ENCODE results near the gene UROC1. TPM values are rescaled to one million over a fixed set of nuclear protein-coding genes. Genes with fewer than 3 reads are reported as not detected.

Gene UROC1
- total and polyA plus RNA-seq, 2 of the 13 experiments (the other 11 are each of a cell fraction or from before 2014, with no cell fraction given) = 0.71 to 1.3 TPM

DNA sequence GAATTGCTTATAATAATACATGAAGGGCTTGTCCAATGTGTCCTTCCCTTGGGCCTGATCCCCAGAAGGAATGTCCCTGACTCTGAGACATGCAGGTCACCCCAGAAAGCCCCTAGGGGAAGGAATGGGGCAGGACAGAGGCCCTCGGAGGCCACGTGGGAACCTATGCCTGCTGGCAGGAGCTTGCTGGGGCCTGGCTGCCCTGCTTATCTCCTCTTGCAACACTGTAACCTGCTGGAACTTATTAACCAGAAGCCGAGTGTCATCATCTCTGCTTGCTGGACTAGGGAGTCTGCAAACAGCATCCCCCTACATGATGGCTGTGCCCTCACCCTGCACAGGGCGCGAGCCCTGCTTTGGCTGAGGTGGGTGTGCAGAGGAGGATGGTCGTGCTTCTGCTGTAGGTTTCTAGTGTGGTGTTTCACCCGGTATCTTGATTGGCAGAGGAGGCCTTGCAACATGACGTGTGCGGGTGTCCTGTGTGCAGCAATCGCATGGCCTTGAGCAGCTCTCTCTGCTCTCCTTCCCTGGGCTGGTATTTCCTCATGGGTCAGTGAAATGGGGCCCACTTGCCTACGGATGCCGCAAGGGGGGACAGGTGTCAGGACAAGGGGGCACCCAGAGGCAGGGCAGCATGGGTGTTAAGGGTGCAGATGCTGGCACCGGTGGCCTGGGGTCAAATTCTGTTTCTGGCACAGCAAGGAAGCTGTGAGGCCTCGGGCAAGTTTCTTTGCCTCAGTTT lies 11.4 kb upstream of the UROC1 start (continued):
- TF ChIP-seq MZF1 (CRISPR knock-in tag; IDR thresholded peaks at IDR 0.05; ENCODE audit: borderline replicate concordance) = no peak; the same call in 1 of the 2 replicates
- peak; percentile 26; the same call in 1 of the 2 replicates for TF ChIP-seq SP5 (CRISPR knock-in tag; IDR thresholded peaks at IDR 0.05; ENCODE audit: borderline replicate concordance, low read depth)
- peak; percentile 95 for TF ChIP-seq ZNF350 (CRISPR knock-in tag; IDR thresholded peaks at IDR 0.05; ENCODE audit: borderline replicate concordance, low read depth)
- no peak for TF ChIP-seq ZBTB1 (CRISPR knock-in tag; IDR thresholded peaks at IDR 0.05; ENCODE audit: borderline replicate concordance)
- TF ChIP-seq, protein P1, sequence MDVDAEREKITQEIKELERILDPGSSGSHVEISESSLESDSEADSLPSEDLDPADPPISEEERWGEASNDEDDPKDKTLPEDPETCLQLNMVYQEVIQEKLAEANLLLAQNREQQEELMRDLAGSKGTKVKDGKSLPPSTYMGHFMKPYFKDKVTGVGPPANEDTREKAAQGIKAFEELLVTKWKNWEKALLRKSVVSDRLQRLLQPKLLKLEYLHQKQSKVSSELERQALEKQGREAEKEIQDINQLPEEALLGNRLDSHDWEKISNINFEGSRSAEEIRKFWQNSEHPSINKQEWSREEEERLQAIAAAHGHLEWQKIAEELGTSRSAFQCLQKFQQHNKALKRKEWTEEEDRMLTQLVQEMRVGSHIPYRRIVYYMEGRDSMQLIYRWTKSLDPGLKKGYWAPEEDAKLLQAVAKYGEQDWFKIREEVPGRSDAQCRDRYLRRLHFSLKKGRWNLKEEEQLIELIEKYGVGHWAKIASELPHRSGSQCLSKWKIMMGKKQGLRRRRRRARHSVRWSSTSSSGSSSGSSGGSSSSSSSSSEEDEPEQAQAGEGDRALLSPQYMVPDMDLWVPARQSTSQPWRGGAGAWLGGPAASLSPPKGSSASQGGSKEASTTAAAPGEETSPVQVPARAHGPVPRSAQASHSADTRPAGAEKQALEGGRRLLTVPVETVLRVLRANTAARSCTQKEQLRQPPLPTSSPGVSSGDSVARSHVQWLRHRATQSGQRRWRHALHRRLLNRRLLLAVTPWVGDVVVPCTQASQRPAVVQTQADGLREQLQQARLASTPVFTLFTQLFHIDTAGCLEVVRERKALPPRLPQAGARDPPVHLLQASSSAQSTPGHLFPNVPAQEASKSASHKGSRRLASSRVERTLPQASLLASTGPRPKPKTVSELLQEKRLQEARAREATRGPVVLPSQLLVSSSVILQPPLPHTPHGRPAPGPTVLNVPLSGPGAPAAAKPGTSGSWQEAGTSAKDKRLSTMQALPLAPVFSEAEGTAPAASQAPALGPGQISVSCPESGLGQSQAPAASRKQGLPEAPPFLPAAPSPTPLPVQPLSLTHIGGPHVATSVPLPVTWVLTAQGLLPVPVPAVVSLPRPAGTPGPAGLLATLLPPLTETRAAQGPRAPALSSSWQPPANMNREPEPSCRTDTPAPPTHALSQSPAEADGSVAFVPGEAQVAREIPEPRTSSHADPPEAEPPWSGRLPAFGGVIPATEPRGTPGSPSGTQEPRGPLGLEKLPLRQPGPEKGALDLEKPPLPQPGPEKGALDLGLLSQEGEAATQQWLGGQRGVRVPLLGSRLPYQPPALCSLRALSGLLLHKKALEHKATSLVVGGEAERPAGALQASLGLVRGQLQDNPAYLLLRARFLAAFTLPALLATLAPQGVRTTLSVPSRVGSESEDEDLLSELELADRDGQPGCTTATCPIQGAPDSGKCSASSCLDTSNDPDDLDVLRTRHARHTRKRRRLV (CRISPR knock-in tag; IDR thresholded peaks at IDR 0.05) = no peak
- no peak for TF ChIP-seq SRSF4 (IDR thresholded peaks at IDR 0.05; ENCODE audit: low read depth, low read length, poor library complexity, severe bottlenecking)
- TF ChIP-seq ZNF549 (CRISPR knock-in tag; IDR thresholded peaks at IDR 0.05) = no peak
- peak; percentile 64; the same call in 1 of the 2 replicates for TF ChIP-seq TSC22D2 (CRISPR knock-in tag; IDR thresholded peaks at IDR 0.05; ENCODE audit: borderline replicate concordance)
- TF ChIP-seq TBP (CRISPR knock-in tag; IDR thresholded peaks at IDR 0.05) = no peak
- peak; percentile 87 for TF ChIP-seq ZNF317 (CRISPR knock-in tag; IDR thresholded peaks at IDR 0.05)
- TF ChIP-seq, protein P2, sequence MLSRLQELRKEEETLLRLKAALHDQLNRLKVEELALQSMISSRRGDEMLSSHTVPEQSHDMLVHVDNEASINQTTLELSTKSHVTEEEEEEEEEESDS (CRISPR knock-in tag; IDR thresholded peaks at IDR 0.05; ENCODE audit: borderline replicate concordance) = no peak
- TF ChIP-seq ZFP36 (IDR thresholded peaks at IDR 0.05; ENCODE audit: borderline replicate concordance, low read depth, low read length, partially characterized antibody) = no peak
- TF ChIP-seq MAZ (IDR thresholded peaks at IDR 0.05; ENCODE audit: borderline replicate concordance, low read depth, low read length) = peak; percentile 32; the same call in 1 of the 2 replicates
- TF ChIP-seq MAZ (CRISPR knock-in tag; IDR thresholded peaks at IDR 0.05; ENCODE audit: low read depth) = 0 out of 2 replicates have a peak, but pooled peaks have one; percentile 54
- TF ChIP-seq, protein P3, sequence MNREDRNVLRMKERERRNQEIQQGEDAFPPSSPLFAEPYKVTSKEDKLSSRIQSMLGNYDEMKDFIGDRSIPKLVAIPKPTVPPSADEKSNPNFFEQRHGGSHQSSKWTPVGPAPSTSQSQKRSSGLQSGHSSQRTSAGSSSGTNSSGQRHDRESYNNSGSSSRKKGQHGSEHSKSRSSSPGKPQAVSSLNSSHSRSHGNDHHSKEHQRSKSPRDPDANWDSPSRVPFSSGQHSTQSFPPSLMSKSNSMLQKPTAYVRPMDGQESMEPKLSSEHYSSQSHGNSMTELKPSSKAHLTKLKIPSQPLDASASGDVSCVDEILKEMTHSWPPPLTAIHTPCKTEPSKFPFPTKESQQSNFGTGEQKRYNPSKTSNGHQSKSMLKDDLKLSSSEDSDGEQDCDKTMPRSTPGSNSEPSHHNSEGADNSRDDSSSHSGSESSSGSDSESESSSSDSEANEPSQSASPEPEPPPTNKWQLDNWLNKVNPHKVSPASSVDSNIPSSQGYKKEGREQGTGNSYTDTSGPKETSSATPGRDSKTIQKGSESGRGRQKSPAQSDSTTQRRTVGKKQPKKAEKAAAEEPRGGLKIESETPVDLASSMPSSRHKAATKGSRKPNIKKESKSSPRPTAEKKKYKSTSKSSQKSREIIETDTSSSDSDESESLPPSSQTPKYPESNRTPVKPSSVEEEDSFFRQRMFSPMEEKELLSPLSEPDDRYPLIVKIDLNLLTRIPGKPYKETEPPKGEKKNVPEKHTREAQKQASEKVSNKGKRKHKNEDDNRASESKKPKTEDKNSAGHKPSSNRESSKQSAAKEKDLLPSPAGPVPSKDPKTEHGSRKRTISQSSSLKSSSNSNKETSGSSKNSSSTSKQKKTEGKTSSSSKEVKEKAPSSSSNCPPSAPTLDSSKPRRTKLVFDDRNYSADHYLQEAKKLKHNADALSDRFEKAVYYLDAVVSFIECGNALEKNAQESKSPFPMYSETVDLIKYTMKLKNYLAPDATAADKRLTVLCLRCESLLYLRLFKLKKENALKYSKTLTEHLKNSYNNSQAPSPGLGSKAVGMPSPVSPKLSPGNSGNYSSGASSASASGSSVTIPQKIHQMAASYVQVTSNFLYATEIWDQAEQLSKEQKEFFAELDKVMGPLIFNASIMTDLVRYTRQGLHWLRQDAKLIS (CRISPR knock-in tag; IDR thresholded peaks at IDR 0.05) = 0 out of 2 replicates have a peak, but pooled peaks have one; percentile 74
- TF ChIP-seq, protein P4, sequence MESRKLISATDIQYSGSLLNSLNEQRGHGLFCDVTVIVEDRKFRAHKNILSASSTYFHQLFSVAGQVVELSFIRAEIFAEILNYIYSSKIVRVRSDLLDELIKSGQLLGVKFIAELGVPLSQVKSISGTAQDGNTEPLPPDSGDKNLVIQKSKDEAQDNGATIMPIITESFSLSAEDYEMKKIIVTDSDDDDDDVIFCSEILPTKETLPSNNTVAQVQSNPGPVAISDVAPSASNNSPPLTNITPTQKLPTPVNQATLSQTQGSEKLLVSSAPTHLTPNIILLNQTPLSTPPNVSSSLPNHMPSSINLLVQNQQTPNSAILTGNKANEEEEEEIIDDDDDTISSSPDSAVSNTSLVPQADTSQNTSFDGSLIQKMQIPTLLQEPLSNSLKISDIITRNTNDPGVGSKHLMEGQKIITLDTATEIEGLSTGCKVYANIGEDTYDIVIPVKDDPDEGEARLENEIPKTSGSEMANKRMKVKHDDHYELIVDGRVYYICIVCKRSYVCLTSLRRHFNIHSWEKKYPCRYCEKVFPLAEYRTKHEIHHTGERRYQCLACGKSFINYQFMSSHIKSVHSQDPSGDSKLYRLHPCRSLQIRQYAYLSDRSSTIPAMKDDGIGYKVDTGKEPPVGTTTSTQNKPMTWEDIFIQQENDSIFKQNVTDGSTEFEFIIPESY (CRISPR knock-in tag; IDR thresholded peaks at IDR 0.05) = no peak
- TF ChIP-seq IRX3 (CRISPR knock-in tag; IDR thresholded peaks at IDR 0.05; ENCODE audit: borderline replicate concordance, low read depth) = no peak; the same call in 1 of the 2 replicates
